GM18507 (cell line): Measurements from ENCODE around the gene APOL5.
"Not testable (repeated sequence)": the region's sequence is repeated elsewhere in the genome, so short reads cannot be mapped to it uniquely, and the experiment has no call there.

ENCODE experiments used
- DNase-seq: peaks from one replicate; pipeline ENCODE4 v3.0.0; 2011; ENCODE audit warnings: low read depth; ENCODE audit not compliant: insufficient read length; ENCODE audit errors: extremely low spot score
- FAIRE-seq: peaks from 2 replicates; lab custom pipeline; 2011; peaks lifted over from hg19 to GRCh38; lab: Jason Lieb, UNC

APOL5 gene

DNA sequence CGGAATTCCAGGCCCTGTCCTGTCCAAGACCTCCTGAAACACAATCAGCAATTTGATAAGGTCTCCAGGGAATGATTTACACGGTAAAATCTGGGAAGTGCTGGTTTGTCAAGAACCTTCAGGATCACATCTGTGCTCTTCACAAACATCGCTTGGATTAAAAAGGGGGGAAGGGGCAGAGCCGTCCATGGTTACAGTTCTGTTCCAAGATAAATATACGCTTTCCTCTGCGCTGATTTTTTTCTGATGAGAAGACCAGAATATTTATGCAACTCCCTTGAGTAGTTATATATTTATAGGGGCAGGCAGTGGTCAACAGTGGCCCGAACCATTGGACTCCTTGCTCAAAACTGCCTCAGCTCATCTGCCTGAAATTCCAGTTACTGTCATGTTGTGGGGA lies 9.2 kb upstream of the APOL5 start:
- DNase-seq (no peak), FAIRE-seq (no peak)

GRCh38 chr22:35708917-35709316 lies 8.8 kb upstream of the APOL5 start:
- no peak for DNase-seq
- no peak for FAIRE-seq

GRCh38 chr22:35711336-35711735 lies 6.3 kb upstream of the APOL5 start:
- FAIRE-seq (no peak), DNase-seq (no peak)

DNA sequence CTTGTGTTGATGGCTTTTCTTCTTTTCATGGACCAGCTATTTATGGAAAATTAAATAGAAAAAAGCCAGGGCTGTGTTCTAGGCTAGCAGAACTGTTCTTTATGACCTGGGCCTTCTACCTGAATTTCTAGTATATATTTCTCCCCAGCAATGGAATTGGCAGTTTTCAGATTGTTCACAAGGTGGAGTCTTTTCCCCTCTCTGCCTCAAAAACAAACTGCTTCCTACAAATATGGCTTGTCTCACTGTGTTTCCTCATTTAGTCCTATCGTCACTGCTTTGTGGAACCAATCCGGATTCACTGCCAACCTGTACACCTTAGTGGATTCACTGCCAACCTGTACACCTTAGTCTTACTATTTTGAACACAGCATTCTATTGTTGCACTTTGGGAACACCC lies 5.0 kb upstream of the APOL5 start:
- FAIRE-seq: no peak

GRCh38 chr22:35719212-35719875 lies 1.7 kb downstream of the APOL5 start:
- FAIRE-seq (no peak), DNase-seq (no peak)

More for the DNA sequence above, 5.0 kb upstream of the APOL5 start:
- DNase-seq: no peak

DNA sequence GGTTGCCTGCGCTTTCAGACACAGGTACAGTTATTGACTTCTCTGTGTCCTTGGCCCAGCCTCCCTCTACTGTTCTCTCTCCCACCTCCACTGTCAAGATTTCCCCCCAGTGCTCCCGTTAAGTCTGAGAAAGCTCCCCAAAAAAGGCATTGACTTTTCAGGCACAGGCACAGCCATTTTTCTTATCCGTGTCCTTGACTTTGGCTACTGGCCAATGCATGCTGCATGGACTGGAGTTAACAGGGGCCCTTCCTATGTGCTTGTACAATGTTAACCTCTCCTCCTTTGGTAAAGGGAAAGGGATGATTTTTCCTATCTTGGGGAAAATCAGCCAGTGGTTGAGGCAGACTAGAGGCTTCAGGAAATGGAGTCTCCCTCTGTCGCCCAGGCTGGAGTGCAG lies 4.3 kb downstream of the APOL5 start:
- FAIRE-seq (no peak), DNase-seq (no peak)

GRCh38 chr22:35725521-35725920 lies 7.8 kb downstream of the APOL5 start:
- FAIRE-seq (no peak), DNase-seq (no peak)

- no peak for FAIRE-seq
- DNase-seq: no peak
These were observed 8.7 kb downstream of the APOL5 start for GRCh38 chr22:35726398-35726797.

DNA sequence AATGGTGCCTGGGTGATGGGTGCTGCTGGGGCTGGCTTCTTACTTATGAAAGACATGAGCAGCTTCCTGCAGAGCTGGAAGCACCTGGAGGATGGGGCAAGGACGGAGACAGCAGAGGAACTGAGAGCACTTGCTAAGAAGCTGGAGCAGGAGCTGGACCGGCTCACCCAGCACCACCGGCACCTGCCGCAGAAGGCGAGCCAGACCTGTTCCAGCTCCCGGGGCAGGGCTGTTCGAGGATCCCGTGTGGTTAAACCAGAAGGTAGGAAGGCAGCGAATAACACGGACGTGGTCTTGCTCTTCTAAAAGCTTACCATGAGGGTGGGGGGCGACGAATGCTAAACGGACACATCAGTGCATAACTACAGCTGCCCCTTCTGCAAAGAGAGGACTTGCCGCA lies 9.3 kb downstream of the APOL5 start:
- no peak for FAIRE-seq
- no peak for DNase-seq

DNA sequence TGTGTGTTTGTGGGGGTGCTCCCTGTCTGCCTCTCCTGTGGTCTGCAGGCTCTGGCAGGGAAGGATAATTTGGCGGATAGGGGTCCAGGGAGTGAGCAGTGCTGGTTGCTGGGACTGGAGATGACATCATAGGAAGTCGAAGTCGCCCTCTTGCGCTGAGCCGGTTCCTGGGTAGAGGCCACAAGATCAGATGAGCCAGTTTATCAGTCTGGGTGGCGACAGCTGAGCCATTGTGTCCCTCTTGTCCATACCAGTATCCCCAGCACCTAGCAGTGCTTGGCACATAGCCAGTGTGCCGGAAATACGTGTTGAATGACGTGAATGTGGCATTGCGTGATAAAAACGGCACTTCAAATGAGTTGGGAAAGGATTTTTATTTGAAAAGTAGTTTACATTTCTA lies 9.8 kb downstream of the APOL5 start:
- DNase-seq (no peak), FAIRE-seq (no peak)

DNA sequence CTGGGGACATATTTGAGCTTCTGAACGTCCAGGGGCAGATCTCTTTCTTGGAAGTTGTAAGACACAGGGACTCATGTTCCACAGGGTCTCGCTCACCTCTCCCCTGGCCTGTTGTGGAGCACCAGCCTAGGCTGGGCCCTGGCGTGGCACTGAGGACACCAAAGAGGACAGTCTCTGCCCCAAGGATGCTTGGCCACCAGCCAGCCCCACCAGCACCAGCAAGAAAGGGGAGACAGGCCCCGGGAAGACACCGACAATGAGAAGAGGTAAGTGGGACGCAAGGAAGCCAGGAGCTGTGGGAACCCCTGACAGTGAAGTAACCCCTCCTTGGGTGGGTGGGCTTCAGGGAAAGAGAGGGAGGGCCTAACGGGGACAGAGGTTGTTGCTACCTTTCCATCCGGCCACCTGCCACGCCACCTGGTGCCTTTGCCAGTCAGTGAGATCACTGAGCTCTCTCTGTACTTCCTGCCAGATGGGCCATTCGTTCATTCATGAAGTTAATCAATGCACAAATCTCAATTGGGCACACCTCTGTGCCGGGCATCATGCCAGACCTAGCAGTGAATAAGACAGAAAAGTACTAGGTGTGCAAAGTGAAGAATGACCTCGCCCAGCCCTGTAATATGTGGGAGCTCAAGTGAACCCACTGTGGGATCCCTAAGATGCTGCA lies 11.1 kb downstream of the APOL5 start:
- no peak for FAIRE-seq
- DNase-seq: no peak

GRCh38 chr22:35729309-35729698 lies 11.6 kb downstream of the APOL5 start:
- DNase-seq (no peak), FAIRE-seq (no peak)

DNA sequence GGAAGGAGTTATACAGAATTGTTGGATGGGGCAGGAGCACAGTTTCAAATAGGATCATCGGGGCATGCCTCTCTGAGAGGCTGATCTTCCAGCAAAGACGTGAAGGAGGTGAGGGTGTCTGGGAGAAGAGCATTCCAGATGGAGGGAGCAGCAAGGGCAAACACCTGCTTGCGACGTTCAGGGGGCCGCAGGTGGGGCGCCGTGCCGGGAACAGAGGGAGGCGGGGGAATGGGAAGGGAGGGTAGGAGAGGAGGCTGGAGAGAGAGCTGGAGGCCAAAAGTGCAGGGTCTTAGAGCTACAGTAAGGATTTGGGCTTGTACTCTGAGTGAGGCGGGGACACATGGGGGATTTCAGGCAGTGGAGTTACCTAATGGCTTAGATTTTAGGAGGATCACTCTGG lies 13.6 kb downstream of the APOL5 start:
- FAIRE-seq: no peak
- no peak for DNase-seq

DNA sequence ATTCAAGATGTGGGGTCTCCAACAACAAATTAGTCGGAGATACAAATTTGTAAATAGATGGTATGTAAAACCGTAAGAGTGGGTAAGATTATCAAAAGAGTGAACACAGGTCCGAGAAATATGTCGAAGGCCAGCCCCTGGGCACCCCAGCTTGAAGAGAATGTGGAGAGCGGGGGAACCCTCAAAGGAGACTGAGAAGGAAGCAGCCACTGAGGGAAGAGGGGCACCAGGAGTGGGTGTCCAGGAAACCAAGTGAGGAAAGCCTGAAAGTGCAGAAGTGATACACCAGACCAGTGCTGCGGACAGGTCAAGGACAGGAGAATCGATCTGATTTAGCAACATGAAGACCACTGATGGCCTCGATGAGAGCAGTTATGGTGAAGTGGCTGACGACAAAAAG lies 14.4 kb downstream of the APOL5 start:
- FAIRE-seq: no peak

DNA sequence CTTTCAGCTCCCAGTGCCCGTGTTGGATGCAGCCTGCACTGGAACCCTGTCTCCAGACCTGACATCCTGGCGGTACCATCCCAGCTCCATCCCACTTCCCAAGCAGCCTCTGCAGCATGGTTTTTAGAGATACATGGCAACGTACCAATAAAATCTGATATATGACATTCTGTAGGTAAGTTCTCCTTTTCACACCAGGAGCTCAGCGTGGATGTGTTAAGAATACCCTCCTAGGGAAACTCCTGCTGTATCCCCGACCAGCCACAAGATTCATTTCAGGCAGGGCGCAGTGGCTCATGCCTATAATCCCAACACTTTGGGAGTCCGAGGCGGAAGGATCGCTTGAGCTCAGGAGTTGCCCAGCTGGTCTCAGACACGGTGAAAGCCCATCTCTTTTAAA lies 15.4 kb downstream of the APOL5 start:
- no peak for DNase-seq
- FAIRE-seq: no peak

More for the DNA sequence above, 14.4 kb downstream of the APOL5 start:
- DNase-seq: no peak

DNA sequence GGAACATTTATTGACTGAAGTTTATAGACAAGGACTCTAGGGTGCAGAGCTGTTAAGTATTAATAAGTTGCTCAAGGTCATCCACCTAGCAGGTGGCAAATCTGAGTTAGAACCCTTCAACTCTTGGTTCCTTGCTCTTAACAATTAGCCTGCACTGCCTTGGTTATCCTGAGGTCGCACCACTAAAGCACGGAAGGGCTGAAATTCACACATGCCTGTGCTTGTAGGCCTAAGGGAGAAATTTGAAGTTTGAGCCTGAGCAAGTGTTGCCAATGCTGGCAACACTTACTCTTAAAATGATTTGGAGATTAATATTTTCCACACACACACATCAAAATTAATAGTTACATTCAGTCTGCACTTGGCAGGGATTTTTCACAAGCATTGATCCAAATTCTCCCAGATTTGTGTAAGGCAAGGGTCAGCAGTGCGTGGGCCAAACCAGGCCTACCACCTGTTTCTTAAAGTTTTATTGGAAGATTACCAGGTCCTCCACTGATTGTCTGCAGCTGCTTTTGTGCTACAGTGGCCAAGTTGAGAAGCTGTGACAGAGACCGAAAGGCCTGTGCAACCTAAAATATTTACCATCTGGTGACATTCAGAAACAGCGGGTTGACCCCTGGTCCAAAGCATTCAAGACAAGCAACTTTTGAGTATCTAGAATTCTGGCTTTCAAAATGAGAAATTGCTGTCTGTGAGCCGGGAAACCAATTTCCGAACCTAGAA lies 16.3 kb downstream of the APOL5 start:
- DNase-seq (no peak), FAIRE-seq (no peak)

- no peak for FAIRE-seq
- DNase-seq: no peak
These were observed 16.8 kb downstream of the APOL5 start for GRCh38 chr22:35734517-35734827.

GRCh38 chr22:35735542-35735941 lies 17.9 kb downstream of the APOL5 start:
- FAIRE-seq: no peak
- DNase-seq: no peak

GRCh38 chr22:35736166-35736565 lies 18.5 kb downstream of the APOL5 start:
- DNase-seq: no peak
- no peak for FAIRE-seq

- DNase-seq (no peak), FAIRE-seq (no peak)
These were observed 19.0 kb downstream of the APOL5 start for GRCh38 chr22:35736701-35737100.

DNA sequence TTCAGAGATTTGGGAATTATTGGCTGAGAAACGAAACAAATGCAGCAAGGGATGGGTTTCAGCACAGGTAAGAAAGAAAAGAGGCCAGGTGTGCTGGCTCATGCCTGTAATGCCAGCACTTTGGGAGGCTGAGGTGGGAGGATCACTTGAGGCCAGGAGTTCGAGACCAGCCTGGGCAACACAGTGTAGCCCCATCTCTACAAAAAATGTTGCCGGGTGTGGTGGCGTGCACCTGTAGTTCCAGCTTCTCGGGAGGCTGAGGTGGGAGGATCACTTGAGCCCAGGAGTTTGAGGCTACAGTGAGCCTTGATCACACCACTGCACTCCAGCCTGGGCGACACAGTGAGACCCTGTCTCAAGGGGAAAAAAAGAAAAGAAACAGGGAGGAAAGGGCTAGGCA lies 20.2 kb downstream of the APOL5 start:
- DNase-seq, FAIRE-seq: not testable (repeated sequence)
